Mesenteric fat pad (tissue), 1 donor: ENCODE data around the gene PRR15L. TPM values are rescaled to one million over a fixed set of nuclear protein-coding genes. Genes with fewer than 3 reads are reported as not detected.

Experiments used
- DNase-seq: peaks from one replicate; pipeline ENCODE4 v3.0.0-alpha.2; 2020; ENCODE audit warnings: low spot score
- total RNA-seq: library from RNA; stranded (reverse); fragmentation: NEBNext Ultra II Directional; extraction: Animal tissue kit (Norgen Biotek cat#: 25700); gene quantifications from one replicate; pipeline ENCODE4 v1.2.1, GENCODE V29; 2021
- donor health status: DM: yes; HTN: yes; CAD: no.

PRR15L gene
- total RNA-seq, 1 donor from 2014 or later, result not detected

GRCh38 chr17:47905221-47905733, 52.4 kb downstream of the PRR15L start:
- DNase-seq, result no peak

- no peak for DNase-seq
These were observed 55.5 kb downstream of the PRR15L start for GRCh38 chr17:47902039-47902744.

Other genes starting within 250 kb of the PRR15L start
- 0.35 TPM for gene TBX21, start 224.6 kb downstream of the PRR15L start, total RNA-seq
- 5.1 TPM for gene OSBPL7, start 136.1 kb downstream of the PRR15L start, total RNA-seq
- 33.5 TPM for gene MRPL10, start 126.3 kb downstream of the PRR15L start, total RNA-seq
- not detected for gene LRRC46, start 126.2 kb downstream of the PRR15L start, total RNA-seq
- gene SCRN2, start 116.6 kb downstream of the PRR15L start, total RNA-seq, result 70.6 TPM
- gene SP6, start 106.7 kb downstream of the PRR15L start, total RNA-seq, result 1.9 TPM
- 12.7 TPM for gene SP2, start 61.6 kb downstream of the PRR15L start, total RNA-seq
- 28.2 TPM for gene PNPO, start 16.3 kb downstream of the PRR15L start, total RNA-seq
- 105 TPM for gene CDK5RAP3, start 13.2 kb upstream of the PRR15L start, total RNA-seq
- 64.4 TPM for gene COPZ2, start 79.9 kb upstream of the PRR15L start, total RNA-seq
- gene NFE2L1, start 90.5 kb upstream of the PRR15L start, total RNA-seq, result 171 TPM
- gene CBX1, start 143.6 kb upstream of the PRR15L start, total RNA-seq, result 34.0 TPM
- 20.7 TPM for gene SNX11, start 149.9 kb upstream of the PRR15L start, total RNA-seq